B cell (primary cell): ENCODE data around the gene AXIN1. TPM values are rescaled to one million over a fixed set of nuclear protein-coding genes. Genes with fewer than 3 reads are reported as not detected.
"Not testable (repeated sequence)": the region's sequence is repeated elsewhere in the genome, so short reads cannot be mapped to it uniquely, and the experiment has no call there.

Source experiments
- ATAC-seq: fragments of 200-7000 bp; cut with Tn5 transposase; one replicate; pipeline ENCODE4 v1.10.0; 2021; ENCODE audit warnings: low read depth, mild to moderate bottlenecking, moderate number of reproducible peaks, moderate library complexity
- CTCF ChIA-PET: fragments of 350-600 bp; sonication (Branson Sonifier 250); formaldehyde crosslinking; loops from one replicate; lab custom pipeline; 2021; ENCODE audit warnings: antibody characterized with exemption, inconsistent platforms; lab: Charles Lee
- POLR2A ChIA-PET: fragments of 350-600 bp; sonication (Branson Sonifier 250); formaldehyde crosslinking; loops from one replicate; lab custom pipeline; 2021; ENCODE audit warnings: antibody characterized with exemption; lab: Charles Lee
- DNase-seq: peaks from one replicate; pipeline ENCODE4 v3.0.0; 2013
- H2AFZ ChIP-seq: 2 replicates; pipeline ENCODE4 v1.6.1; 2012; ENCODE audit warnings: mild to moderate bottlenecking, low read depth, low read length; ENCODE audit not compliant: insufficient read depth, poor library complexity, severe bottlenecking
- H3K27ac ChIP-seq, 2 donors: 1 replicate in 1 of 2; 2 replicates in 1 of 2; pipeline ENCODE4 v1.5.1; 2012 to 2013; ENCODE audit warnings: low read length in 2 of 2, mild to moderate bottlenecking in 2 of 2, moderate library complexity in 1 of 2
- H3K27me3 ChIP-seq, 4 experiments: fragments of 200-600 bp in 1 of 4; sonication (generic) in 1 of 4; replicated peaks in 1 of 4; 1 replicate in 2 of 4; 2 replicates in 2 of 4; pipeline versions ENCODE4 v1.6.1 to v1.7.0; 2013 to 2016; ENCODE audit warnings: low read length in 3 of 4, mild to moderate bottlenecking in 2 of 4, mixed read lengths in 1 of 4, moderate library complexity in 1 of 4; ENCODE audit not compliant: insufficient read depth in 4 of 4, control insufficient read depth in 3 of 4; ENCODE audit errors: control extremely low read depth in 1 of 4
- H3K36me3 ChIP-seq, 2 experiments: replicated peaks in 1 of 2; 1 replicate in 1 of 2; 2 replicates in 1 of 2; pipeline versions ENCODE4 v1.6.1 to v1.7.1; 2013; ENCODE audit warnings: low read length in 1 of 2; ENCODE audit not compliant: insufficient read depth in 2 of 2, control insufficient read depth in 1 of 2; ENCODE audit errors: control extremely low read depth in 1 of 2, extremely low read depth in 1 of 2
- H3K4me1 ChIP-seq, 2 donors: fragments of 200-600 bp in 1 of 2; sonication (generic) in 1 of 2; 1 replicate in 1 of 2; 2 replicates in 1 of 2; pipeline versions ENCODE4 v1.5.1 to v1.6.1; 2013 to 2017; ENCODE audit warnings: low read length in 2 of 2; ENCODE audit not compliant: control insufficient read depth in 2 of 2, insufficient read depth in 2 of 2
- H3K4me2 ChIP-seq: replicated peaks from 2 replicates; pipeline ENCODE3; 2012; ENCODE audit warnings: mild to moderate bottlenecking, low read depth, low read length; ENCODE audit not compliant: poor library complexity, severe bottlenecking
- H3K4me3 ChIP-seq, 5 experiments: fragments of 200-600 bp in 1 of 5; sonication (generic) in 1 of 5; 1 replicate in 3 of 5; 2 replicates in 2 of 5; pipeline versions ENCODE4 v1.5.1 to v1.7.0; 2011 to 2016; ENCODE audit warnings: low read length in 4 of 5, mild to moderate bottlenecking in 4 of 5, low read depth in 2 of 5, control low read depth in 1 of 5, moderate library complexity in 1 of 5; ENCODE audit not compliant: insufficient read depth in 1 of 5; ENCODE audit errors: control extremely low read depth in 1 of 5, extremely low read depth in 1 of 5
- H3K79me2 ChIP-seq: fragments of 200-600 bp; sonication (generic); one replicate; pipeline ENCODE4 v1.6.0; 2016; ENCODE audit warnings: low read length; ENCODE audit not compliant: control insufficient read depth, insufficient read depth
- H3K9ac ChIP-seq: fragments of 200-600 bp; sonication (generic); 2 replicates; pipeline ENCODE4 v1.6.1; 2017; ENCODE audit warnings: mild to moderate bottlenecking, low read length, moderate library complexity
- H3K9me3 ChIP-seq, 3 donors: one replicate each; pipeline versions ENCODE4 v1.6.1 to v1.7.1; 2013; ENCODE audit warnings: low read length in 2 of 3; ENCODE audit not compliant: control insufficient read depth in 2 of 3, insufficient read depth in 1 of 3; ENCODE audit errors: control extremely low read depth in 1 of 3
- H4K20me1 ChIP-seq: 2 replicates; pipeline ENCODE4 v1.6.0; 2012; ENCODE audit warnings: mild to moderate bottlenecking, low read length; ENCODE audit not compliant: insufficient read depth, control insufficient read depth, poor library complexity, severe bottlenecking
- H3K27ac Mint-ChIP-seq: one replicate; pipeline ENCODE4 v1.8.0; 2021; ENCODE audit warnings: mixed read lengths
- H3K27me3 Mint-ChIP-seq: one replicate; pipeline ENCODE4 v1.8.0; 2021; ENCODE audit warnings: mixed read lengths
- H3K4me1 Mint-ChIP-seq: one replicate; pipeline ENCODE4 v1.8.0; 2021; ENCODE audit warnings: mixed read lengths
- H3K4me3 Mint-ChIP-seq: one replicate; pipeline ENCODE4 v1.8.0; 2021; ENCODE audit warnings: mixed read lengths
- H3K9me3 Mint-ChIP-seq: one replicate; pipeline ENCODE4 v1.8.0; 2022; ENCODE audit warnings: mixed read lengths; ENCODE audit not compliant: insufficient read depth
- CTCF ChIP-seq: fragments of 200-600 bp; IDR thresholded peaks from one replicate; pipeline ENCODE4 v1.8.0; 2022; ENCODE audit warnings: antibody characterized with exemption, mild to moderate bottlenecking
- EZH2 ChIP-seq: IDR thresholded peaks from 2 replicates; pipeline ENCODE4 v1.6.1; 2012; ENCODE audit warnings: borderline replicate concordance, low read depth, mild to moderate bottlenecking, moderate library complexity, low read length; ENCODE audit not compliant: insufficient read depth, poor library complexity, severe bottlenecking
- WGBS: methylation state at CpG from one replicate; pipeline ENCODE4 v1.1.5; 2013; ENCODE audit warnings: missing lambda C conversion rate; ENCODE audit not compliant: insufficient coverage; 5-methylcytosine and 5-hydroxymethylcytosine counted together
- intact Hi-C: fragments of 100-400 bp; cut with micrococcal nuclease; formaldehyde crosslinking; loops from one replicate; pipeline ENCODE4 v1.10.0; 2022
- polyA plus RNA-seq: library from polyadenylated mRNA; depleted of rRNA; stranded (reverse); fragments of >200 nt; gene quantifications from 2 replicates; pipeline ENCODE4 v1.2.3, GENCODE V29; 2012
- total RNA-seq, 2 donors: library from RNA; stranded (reverse); fragments of 120-200 nt in 1 of 2; gene quantifications; 1 replicate in 1 of 2; 2 replicates in 1 of 2; pipeline versions ENCODE4 v1.2.3 to v1.2.4, GENCODE V29; 2013 to 2022

AXIN1 gene
- total and polyA plus RNA-seq, 2 donors (not counting 1 experiment from before 2014, with no cell fraction given), result 39.0 to 40.8 TPM

- H4K20me1 ChIP-seq, result peaks cover 87% of the 10 kb centered on the region
- H3K36me3 ChIP-seq, result peaks cover 0 to 1% of the 10 kb centered on the region in 2 experiments
- H3K9me3 Mint-ChIP-seq, result no peaks in the 10 kb centered on the region
- H3K4me3 Mint-ChIP-seq, result no peak overlapping the region
- no peaks in the 10 kb centered on the region for H3K27me3 ChIP-seq
- no peak overlapping the region for H3K9ac ChIP-seq
- H3K4me2 ChIP-seq, result no peak overlapping the region
- peaks cover 55% of the 10 kb centered on the region for H3K4me1 Mint-ChIP-seq
- TF ChIP-seq EZH2, result no peak
- no peak overlapping the region for H2AFZ ChIP-seq
- no peak overlapping the region for H3K27ac Mint-ChIP-seq
- ChIA-PET POLR2A (interaction anchor here (0.6 to 0.7 kb wide), 2 partner anchors 59 to 108 kb away, joined by 6 read pairs; partner anchors contain the start of gene LUC7L), CTCF (interaction anchor here (0.7 kb wide), 1 partner anchor 220 kb away, joined by 3 read pairs; no protein-coding TSS in a partner anchor)
- H3K27me3 Mint-ChIP-seq, result no peaks in the 10 kb centered on the region
- H3K27ac ChIP-seq, result no peak overlapping the region
- H3K4me1 ChIP-seq, result peaks cover 18 to 36% of the 10 kb centered on the region in 2 donors
- H3K4me3 ChIP-seq, result no peak overlapping the region
- WGBS, result 92% methylated on average over 10 of the region's 10 CpGs
- peaks cover 0 to 3% (median 0%) of the 10 kb centered on the region in 3 donors for H3K9me3 ChIP-seq
- DNase-seq (no peak), ATAC-seq (no peak)
- intact Hi-C loops, result no loop called here
- peaks cover 95% of the 10 kb centered on the region for H3K79me2 ChIP-seq
These were observed 15.1 kb downstream of the AXIN1 start for GRCh38 chr16:337437-337836.

GRCh38 chr16:336269-336668 lies 16.3 kb downstream of the AXIN1 start:
- Histone ChIP-seq H3K9me3 (peaks cover 0 to 3% (median 0%) of the 10 kb centered on the region in 3 donors), H3K79me2 (peaks cover 98% of the 10 kb centered on the region), H2AFZ (no peak overlapping the region), H3K27me3 (no peaks in the 10 kb centered on the region), H3K36me3 (no peaks in the 10 kb centered on the region), H4K20me1 (peaks cover 89% of the 10 kb centered on the region), H3K27ac (no peak overlapping the region), H3K4me2 (peak overlapping the region; percentile 6), H3K4me3 (no peak overlapping the region), H3K9ac (no peak overlapping the region), H3K4me1 (peaks cover 18 to 36% of the 10 kb centered on the region in 2 donors)
- H3K9me3 Mint-ChIP-seq, result no peaks in the 10 kb centered on the region
- peaks cover 52% of the 10 kb centered on the region for H3K4me1 Mint-ChIP-seq
- no peak for ATAC-seq
- TF ChIP-seq CTCF (no peak), EZH2 (no peak)
- H3K27me3 Mint-ChIP-seq, result no peaks in the 10 kb centered on the region
- no peak overlapping the region for H3K27ac Mint-ChIP-seq
- H3K4me3 Mint-ChIP-seq, result peak overlapping the region; percentile 38
- WGBS, result 76% methylated on average over 11 of the region's 11 CpGs
- CTCF ChIA-PET, result no interaction called here
- POLR2A ChIA-PET, result no interaction called here
- DNase-seq, result peak; percentile 3
- intact Hi-C loops, result no loop called here

GRCh38 chr16:334861-335632 lies 17.5 kb downstream of the AXIN1 start:
- H3K27ac ChIP-seq, H3K4me3 Mint-ChIP-seq, H3K4me2 ChIP-seq, intact Hi-C loops, H3K36me3 ChIP-seq, H3K27ac Mint-ChIP-seq, DNase-seq, POLR2A ChIA-PET, H3K27me3 Mint-ChIP-seq, H3K4me3 ChIP-seq, H3K27me3 ChIP-seq, H3K9me3 Mint-ChIP-seq, H3K9ac ChIP-seq, ATAC-seq, CTCF ChIA-PET, H2AFZ ChIP-seq, H3K9me3 ChIP-seq: not testable (repeated sequence)
- Histone ChIP-seq H3K79me2 (peaks cover 98% of the 10 kb centered on the region), H4K20me1 (peaks cover 89% of the 10 kb centered on the region), H3K4me1 (peaks cover 14 to 27% of the 10 kb centered on the region in 2 donors)
- H3K4me1 Mint-ChIP-seq, result peaks cover 52% of the 10 kb centered on the region
- WGBS, result 100% methylated on average over 7 of the region's 11 CpGs
